ENCODE data around the gene SLAMF6.

GRCh38 chr1:160550572-160551034 is 27.5 kb upstream of the SLAMF6 start:
- TF ChIP-seq CTCF (IDR thresholded peaks at IDR 0.05; ENCODE audit: poor library complexity) (no peak), EZH2phosphoT487 (IDR thresholded peaks at IDR 0.05; ENCODE audit: low read depth, severe bottlenecking, unreplicated experiment) (no peak), EZH2 (IDR thresholded peaks at IDR 0.05; ENCODE audit: borderline replicate concordance) (no peak)

Measured in hepatocyte (in vitro differentiated cells).